Liver (tissue), 3 donors: ENCODE results near the gene SKI.

Experiments
- RXRA ChIP-seq, 2 donors: IDR thresholded peaks; 2 replicates each; pipeline ENCODE4 v1.6.1; 2017 to 2018; ENCODE audit warnings: antibody characterized with exemption in 2 of 2, mild to moderate bottlenecking in 1 of 2
- SP1 ChIP-seq: IDR thresholded peaks from 2 replicates; pipeline ENCODE4 v1.6.1; 2018; ENCODE audit warnings: antibody characterized with exemption, mild to moderate bottlenecking
- TAF1 ChIP-seq: conservative IDR thresholded peaks from 2 replicates; pipeline ENCODE4 v1.6.1; 2016; ENCODE audit warnings: antibody characterized with exemption, mild to moderate bottlenecking
- TF ChIP-seq, protein P1 (sequence below): fragments of 150-350 bp; IDR thresholded peaks from 2 replicates; pipeline ENCODE4 v1.5.1; 2017; ENCODE audit warnings: improper control_type of control experiment, low read depth, low read length; ENCODE audit not compliant: missing input control
- TF ChIP-seq, protein P2 (sequence below): IDR thresholded peaks from 2 replicates; pipeline ENCODE4 v1.6.1; 2016; ENCODE audit warnings: antibody characterized with exemption, mild to moderate bottlenecking
- TF ChIP-seq, protein P3 (sequence below): IDR thresholded peaks from 2 replicates; pipeline ENCODE4 v1.6.1; 2016; ENCODE audit warnings: antibody characterized with exemption
- donor health status: healthy.
- donor health status: healthy.

DNA sequence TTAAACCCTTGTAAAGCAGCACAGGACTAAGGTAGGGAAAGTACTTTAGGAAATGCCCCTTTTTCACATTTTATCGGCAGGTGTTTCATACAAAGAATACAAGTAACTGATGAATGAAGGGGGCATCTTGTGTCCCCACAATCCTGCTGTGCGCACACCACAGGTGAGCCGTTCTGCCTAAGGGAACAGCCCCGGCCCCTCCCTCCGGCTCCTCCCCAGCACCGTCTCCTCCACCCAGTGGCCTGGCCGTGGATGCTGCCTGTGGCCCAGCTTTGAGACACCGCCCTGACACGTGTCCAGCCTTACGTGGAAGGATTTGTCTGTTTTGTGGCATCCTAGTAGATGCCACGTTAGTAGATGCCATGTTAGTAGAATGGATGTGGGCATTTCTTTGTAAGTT is 46.4 kb upstream of the SKI start:
- TF ChIP-seq, protein P1, sequence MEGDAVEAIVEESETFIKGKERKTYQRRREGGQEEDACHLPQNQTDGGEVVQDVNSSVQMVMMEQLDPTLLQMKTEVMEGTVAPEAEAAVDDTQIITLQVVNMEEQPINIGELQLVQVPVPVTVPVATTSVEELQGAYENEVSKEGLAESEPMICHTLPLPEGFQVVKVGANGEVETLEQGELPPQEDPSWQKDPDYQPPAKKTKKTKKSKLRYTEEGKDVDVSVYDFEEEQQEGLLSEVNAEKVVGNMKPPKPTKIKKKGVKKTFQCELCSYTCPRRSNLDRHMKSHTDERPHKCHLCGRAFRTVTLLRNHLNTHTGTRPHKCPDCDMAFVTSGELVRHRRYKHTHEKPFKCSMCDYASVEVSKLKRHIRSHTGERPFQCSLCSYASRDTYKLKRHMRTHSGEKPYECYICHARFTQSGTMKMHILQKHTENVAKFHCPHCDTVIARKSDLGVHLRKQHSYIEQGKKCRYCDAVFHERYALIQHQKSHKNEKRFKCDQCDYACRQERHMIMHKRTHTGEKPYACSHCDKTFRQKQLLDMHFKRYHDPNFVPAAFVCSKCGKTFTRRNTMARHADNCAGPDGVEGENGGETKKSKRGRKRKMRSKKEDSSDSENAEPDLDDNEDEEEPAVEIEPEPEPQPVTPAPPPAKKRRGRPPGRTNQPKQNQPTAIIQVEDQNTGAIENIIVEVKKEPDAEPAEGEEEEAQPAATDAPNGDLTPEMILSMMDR: no peak
- TF ChIP-seq RXRA (IDR thresholded peaks at IDR 0.05) (no peak), SP1 (no peak), TAF1 (no peak)
- TF ChIP-seq, protein P2, sequence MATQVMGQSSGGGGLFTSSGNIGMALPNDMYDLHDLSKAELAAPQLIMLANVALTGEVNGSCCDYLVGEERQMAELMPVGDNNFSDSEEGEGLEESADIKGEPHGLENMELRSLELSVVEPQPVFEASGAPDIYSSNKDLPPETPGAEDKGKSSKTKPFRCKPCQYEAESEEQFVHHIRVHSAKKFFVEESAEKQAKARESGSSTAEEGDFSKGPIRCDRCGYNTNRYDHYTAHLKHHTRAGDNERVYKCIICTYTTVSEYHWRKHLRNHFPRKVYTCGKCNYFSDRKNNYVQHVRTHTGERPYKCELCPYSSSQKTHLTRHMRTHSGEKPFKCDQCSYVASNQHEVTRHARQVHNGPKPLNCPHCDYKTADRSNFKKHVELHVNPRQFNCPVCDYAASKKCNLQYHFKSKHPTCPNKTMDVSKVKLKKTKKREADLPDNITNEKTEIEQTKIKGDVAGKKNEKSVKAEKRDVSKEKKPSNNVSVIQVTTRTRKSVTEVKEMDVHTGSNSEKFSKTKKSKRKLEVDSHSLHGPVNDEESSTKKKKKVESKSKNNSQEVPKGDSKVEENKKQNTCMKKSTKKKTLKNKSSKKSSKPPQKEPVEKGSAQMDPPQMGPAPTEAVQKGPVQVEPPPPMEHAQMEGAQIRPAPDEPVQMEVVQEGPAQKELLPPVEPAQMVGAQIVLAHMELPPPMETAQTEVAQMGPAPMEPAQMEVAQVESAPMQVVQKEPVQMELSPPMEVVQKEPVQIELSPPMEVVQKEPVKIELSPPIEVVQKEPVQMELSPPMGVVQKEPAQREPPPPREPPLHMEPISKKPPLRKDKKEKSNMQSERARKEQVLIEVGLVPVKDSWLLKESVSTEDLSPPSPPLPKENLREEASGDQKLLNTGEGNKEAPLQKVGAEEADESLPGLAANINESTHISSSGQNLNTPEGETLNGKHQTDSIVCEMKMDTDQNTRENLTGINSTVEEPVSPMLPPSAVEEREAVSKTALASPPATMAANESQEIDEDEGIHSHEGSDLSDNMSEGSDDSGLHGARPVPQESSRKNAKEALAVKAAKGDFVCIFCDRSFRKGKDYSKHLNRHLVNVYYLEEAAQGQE: no peak
- TF ChIP-seq, protein P3, sequence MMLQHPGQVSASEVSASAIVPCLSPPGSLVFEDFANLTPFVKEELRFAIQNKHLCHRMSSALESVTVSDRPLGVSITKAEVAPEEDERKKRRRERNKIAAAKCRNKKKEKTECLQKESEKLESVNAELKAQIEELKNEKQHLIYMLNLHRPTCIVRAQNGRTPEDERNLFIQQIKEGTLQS: no peak
